Loucy (cell line): Measurements from ENCODE around the gene MCEMP1.

Experiments
- H2AFZ ChIP-seq: fragments of 200-600 bp; sonication (generic); 2 replicates; pipeline ENCODE4 v1.6.0; 2016; ENCODE audit warnings: antibody characterized with exemption, mild to moderate bottlenecking, low read length, moderate library complexity
- H3F3A ChIP-seq: fragments of 200-600 bp; 2 replicates; pipeline ENCODE4 v1.6.0; 2016; ENCODE audit warnings: antibody characterized with exemption, low read depth, mild to moderate bottlenecking
- H3K27me3 ChIP-seq: fragments of 200-600 bp; sonication (generic); 2 replicates; pipeline ENCODE4 v1.6.1; 2014; ENCODE audit warnings: low read length, mild to moderate bottlenecking; ENCODE audit not compliant: insufficient read depth, poor library complexity, severe bottlenecking
- H3K36me3 ChIP-seq: fragments of 200-600 bp; sonication (generic); 2 replicates; pipeline ENCODE4 v1.6.1; 2016; ENCODE audit warnings: low read length; ENCODE audit not compliant: insufficient read depth
- H3K4me1 ChIP-seq: fragments of 200-600 bp; sonication (generic); 2 replicates; pipeline ENCODE4 v1.5.1; 2014; ENCODE audit warnings: low read length, mild to moderate bottlenecking; ENCODE audit not compliant: insufficient read depth, poor library complexity, severe bottlenecking
- H3K4me2 ChIP-seq: fragments of 200-600 bp; sonication (generic); 2 replicates; pipeline ENCODE4 v1.6.0; 2014; ENCODE audit warnings: antibody characterized with exemption, low read length, low read depth, mild to moderate bottlenecking; ENCODE audit not compliant: poor library complexity, severe bottlenecking
- H3K4me3 ChIP-seq: fragments of 200-600 bp; sonication (generic); 2 replicates; pipeline ENCODE4 v1.5.1; 2014; ENCODE audit warnings: low read length, mild to moderate bottlenecking, mixed read lengths; ENCODE audit not compliant: poor library complexity, severe bottlenecking
- H3K79me2 ChIP-seq: fragments of 200-600 bp; sonication (generic); 2 replicates; pipeline ENCODE4 v1.6.1; 2014; ENCODE audit warnings: low read length; ENCODE audit not compliant: insufficient read depth
- H3K9ac ChIP-seq: fragments of 200-600 bp; sonication (generic); 2 replicates; pipeline ENCODE4 v1.6.0; 2014; ENCODE audit warnings: mild to moderate bottlenecking, low read depth, low read length, moderate library complexity; ENCODE audit not compliant: poor library complexity, severe bottlenecking
- H3K9me2 ChIP-seq: fragments of 200-600 bp; sonication (generic); replicated peaks from 2 replicates; pipeline ENCODE4 v1.6.1; 2016; ENCODE audit warnings: low read depth, low read length, mixed read lengths
- H3K9me3 ChIP-seq: fragments of 200-600 bp; sonication (generic); 2 replicates; pipeline ENCODE4 v1.6.1; 2014; ENCODE audit warnings: mild to moderate bottlenecking, antibody characterized with exemption, low read length, low read depth; ENCODE audit not compliant: insufficient read depth
- H4K20me1 ChIP-seq: fragments of 200-600 bp; sonication (generic); 2 replicates; pipeline ENCODE4 v1.6.0; 2014; ENCODE audit warnings: antibody characterized with exemption, low read length, mild to moderate bottlenecking; ENCODE audit not compliant: insufficient read depth, poor library complexity, severe bottlenecking
- CTCF ChIP-seq: fragments of 200-600 bp; sonication (generic); conservative IDR thresholded peaks from 2 replicates; pipeline ENCODE4 v1.5.1; 2014; ENCODE audit warnings: mild to moderate bottlenecking, antibody characterized with exemption, low read length
- EZH2phosphoT487 ChIP-seq: fragments of 200-600 bp; IDR thresholded peaks from 2 replicates; pipeline ENCODE4 v1.6.1; 2018; ENCODE audit warnings: antibody characterized with exemption, mild to moderate bottlenecking, moderate library complexity, borderline replicate concordance

Gene MCEMP1

DNA sequence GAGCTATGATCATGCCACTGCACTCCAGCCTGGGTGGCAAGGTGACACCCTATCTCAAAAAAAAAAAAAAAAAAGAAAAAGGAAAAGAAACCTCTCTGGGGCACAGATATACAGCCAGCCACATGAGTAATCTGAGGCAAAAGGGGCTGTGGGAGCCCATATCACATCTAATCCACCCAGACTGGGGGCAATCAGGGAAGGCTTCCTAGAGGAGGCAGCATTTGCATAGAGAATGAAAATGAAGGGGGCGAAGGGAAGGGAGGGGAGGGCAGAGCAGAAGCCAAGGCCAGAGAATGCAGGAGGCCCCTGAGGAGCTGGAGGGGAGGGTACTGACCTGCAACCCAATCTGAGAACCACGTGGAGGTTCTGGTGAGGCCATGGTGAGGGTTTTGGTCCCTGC lies 26.7 kb upstream of the MCEMP1 start:
- Histone ChIP-seq H3K36me3 (no peaks in the 10 kb centered on the region), H3K4me1 (peaks cover 4% of the 10 kb centered on the region), H4K20me1 (no peaks in the 10 kb centered on the region), H2AFZ (no peak overlapping the region), H3K9me3 (no peaks in the 10 kb centered on the region), H3K9ac (no peak overlapping the region), H3K27me3 (no peaks in the 10 kb centered on the region), H3K4me3 (no peak overlapping the region), H3F3A (no peaks in the 10 kb centered on the region), H3K4me2 (no peak overlapping the region), H3K79me2 (no peaks in the 10 kb centered on the region), H3K9me2 (no peaks in the 10 kb centered on the region)
- no peak for TF ChIP-seq CTCF
- no peak for TF ChIP-seq EZH2phosphoT487

DNA sequence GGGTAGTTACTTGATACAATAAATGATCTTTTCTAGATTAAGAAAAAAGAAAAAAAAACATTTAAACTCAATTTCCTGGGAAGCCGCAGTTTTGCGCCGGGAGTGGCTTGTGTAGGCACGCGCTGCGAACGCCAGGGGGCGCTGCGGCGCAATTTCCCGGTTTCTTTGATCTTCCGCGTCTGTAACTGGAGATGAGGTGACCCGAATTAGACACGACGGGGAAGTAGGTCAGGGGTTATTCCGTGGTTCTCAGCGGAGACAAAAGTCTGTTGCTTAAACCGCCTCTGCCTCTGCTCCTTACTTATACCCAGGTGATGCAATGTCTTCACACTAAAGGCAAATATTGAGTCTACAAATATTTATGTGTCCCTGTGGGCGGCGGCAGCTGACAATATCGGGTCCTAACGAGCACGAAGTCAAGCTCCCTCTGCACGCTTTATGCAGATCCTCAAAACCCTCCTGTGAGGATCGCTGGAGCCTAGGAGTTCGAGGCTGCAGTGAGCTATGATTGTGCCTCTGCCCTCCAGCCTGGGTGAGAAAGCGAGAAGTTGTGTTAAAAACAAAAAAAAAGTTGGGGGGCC lies 24.7 kb upstream of the MCEMP1 start:
- Histone ChIP-seq H4K20me1 (no peaks in the 10 kb centered on the region), H3K9ac (peak overlapping the region; percentile 56), H2AFZ (peak overlapping the region; percentile 89), H3K27me3 (no peaks in the 10 kb centered on the region), H3K79me2 (no peaks in the 10 kb centered on the region), H3K4me3 (peak overlapping the region; percentile 58), H3K9me2 (no peaks in the 10 kb centered on the region), H3K9me3 (no peaks in the 10 kb centered on the region), H3K4me1 (peaks cover 4% of the 10 kb centered on the region), H3F3A (no peaks in the 10 kb centered on the region), H3K36me3 (no peaks in the 10 kb centered on the region), H3K4me2 (peak overlapping the region; percentile 65)
- TF ChIP-seq EZH2phosphoT487 = no peak
- TF ChIP-seq CTCF = peak; percentile 96

DNA sequence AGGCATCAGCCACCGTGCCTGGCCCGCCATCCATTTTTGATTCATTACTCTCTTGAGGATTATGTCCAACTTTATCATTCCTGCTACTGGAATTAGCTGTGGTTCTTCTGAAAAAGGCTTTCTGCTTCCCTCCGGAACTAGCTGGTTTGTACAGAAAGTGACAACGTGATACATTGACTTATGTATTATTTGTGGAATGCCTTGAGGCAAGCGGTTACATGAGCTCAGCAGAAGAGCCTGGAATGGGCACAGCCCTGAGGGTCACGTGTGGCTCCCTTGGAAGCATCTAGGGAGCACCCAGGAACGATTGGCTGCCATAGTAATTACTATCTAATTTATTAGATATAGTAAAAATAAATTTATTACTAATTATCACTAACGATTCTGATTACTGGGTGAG lies 22.5 kb upstream of the MCEMP1 start:
- no peaks in the 10 kb centered on the region for H3K36me3 ChIP-seq
- peaks cover 4% of the 10 kb centered on the region for H3K4me1 ChIP-seq
- no peaks in the 10 kb centered on the region for H3K27me3 ChIP-seq
- no peak overlapping the region for H3K9ac ChIP-seq
- no peak overlapping the region for H2AFZ ChIP-seq
- no peak overlapping the region for H3K4me3 ChIP-seq
- no peaks in the 10 kb centered on the region for H3K9me2 ChIP-seq
- TF ChIP-seq CTCF (no peak), EZH2phosphoT487 (no peak)
- no peak overlapping the region for H3K4me2 ChIP-seq
- no peaks in the 10 kb centered on the region for H4K20me1 ChIP-seq
- no peaks in the 10 kb centered on the region for H3K9me3 ChIP-seq
- no peaks in the 10 kb centered on the region for H3K79me2 ChIP-seq
- H3F3A ChIP-seq = no peaks in the 10 kb centered on the region
